Measurements from ENCODE around the gene AMPD3.

AMPD3 gene

GRCh38 chr11:10481560-10482349 is 26.7 kb downstream of the AMPD3 start:
- in situ Hi-C loops (cut with HindIII; ENCODE audit: low pct_ligation_motif_present, low pct_unique_long_range_greater_than_20kb, low sequenced_read_pairs) = no loop called here
- no peak for DNase-seq

GRCh38 chr11:10483174-10483573 is 28.1 kb downstream of the AMPD3 start:
- DNase-seq = no peak
- in situ Hi-C loops (cut with HindIII; ENCODE audit: low pct_ligation_motif_present, low pct_unique_long_range_greater_than_20kb, low sequenced_read_pairs) = no loop called here

- in situ Hi-C loops (cut with HindIII; ENCODE audit: low pct_ligation_motif_present, low pct_unique_long_range_greater_than_20kb, low sequenced_read_pairs) = no loop called here
- DNase-seq = no peak
Observed at GRCh38 chr11:10483584-10483983, 28.5 kb downstream of the AMPD3 start.

- in situ Hi-C loops (cut with HindIII; ENCODE audit: low pct_ligation_motif_present, low pct_unique_long_range_greater_than_20kb, low sequenced_read_pairs) = no loop called here
- DNase-seq = no peak
Observed at GRCh38 chr11:10484461-10485180, 29.6 kb downstream of the AMPD3 start.

GRCh38 chr11:10485646-10486045 is 30.6 kb downstream of the AMPD3 start:
- in situ Hi-C loops (cut with HindIII; ENCODE audit: low pct_ligation_motif_present, low pct_unique_long_range_greater_than_20kb, low sequenced_read_pairs) = no loop called here
- DNase-seq = no peak

- no peak for DNase-seq
- in situ Hi-C loops (cut with HindIII; ENCODE audit: low pct_ligation_motif_present, low pct_unique_long_range_greater_than_20kb, low sequenced_read_pairs) = no loop called here
Observed at GRCh38 chr11:10486161-10486840, 31.2 kb downstream of the AMPD3 start.

GRCh38 chr11:10487002-10487647 is 32.1 kb downstream of the AMPD3 start:
- in situ Hi-C loops (cut with HindIII; ENCODE audit: low pct_ligation_motif_present, low pct_unique_long_range_greater_than_20kb, low sequenced_read_pairs) = no loop called here
- no peak for DNase-seq

GRCh38 chr11:10488121-10488933 is 33.3 kb downstream of the AMPD3 start:
- DNase-seq = no peak
- in situ Hi-C loops (cut with HindIII; ENCODE audit: low pct_ligation_motif_present, low pct_unique_long_range_greater_than_20kb, low sequenced_read_pairs) = no loop called here

GRCh38 chr11:10488934-10489691 is 34.0 kb downstream of the AMPD3 start:
- in situ Hi-C loops (cut with HindIII; ENCODE audit: low pct_ligation_motif_present, low pct_unique_long_range_greater_than_20kb, low sequenced_read_pairs) = no loop called here
- DNase-seq = no peak

- no peak for DNase-seq
- in situ Hi-C loops (cut with HindIII; ENCODE audit: low pct_ligation_motif_present, low pct_unique_long_range_greater_than_20kb, low sequenced_read_pairs) = no loop called here
Observed at GRCh38 chr11:10490032-10490397, 35.0 kb downstream of the AMPD3 start.

GRCh38 chr11:10490398-10491241 is 35.6 kb downstream of the AMPD3 start:
- peak; percentile 96 for DNase-seq
- in situ Hi-C loops (cut with HindIII; ENCODE audit: low pct_ligation_motif_present, low pct_unique_long_range_greater_than_20kb, low sequenced_read_pairs) = no loop called here

- in situ Hi-C loops (cut with HindIII; ENCODE audit: low pct_ligation_motif_present, low pct_unique_long_range_greater_than_20kb, low sequenced_read_pairs) = no loop called here
Observed at GRCh38 chr11:10492084-10492483, 37.0 kb downstream of the AMPD3 start.

GRCh38 chr11:10493041-10493663 is 38.1 kb downstream of the AMPD3 start:
- no peak for DNase-seq
- in situ Hi-C loops (cut with HindIII; ENCODE audit: low pct_ligation_motif_present, low pct_unique_long_range_greater_than_20kb, low sequenced_read_pairs) = no loop called here

More at GRCh38 chr11:10492084-10492483, 37.0 kb downstream of the AMPD3 start:
- no peak for DNase-seq

GRCh38 chr11:10494636-10495463 is 39.8 kb downstream of the AMPD3 start:
- in situ Hi-C loops (cut with HindIII; ENCODE audit: low pct_ligation_motif_present, low pct_unique_long_range_greater_than_20kb, low sequenced_read_pairs) = no loop called here
- no peak for DNase-seq

GRCh38 chr11:10495464-10495786 is 40.4 kb downstream of the AMPD3 start:
- in situ Hi-C loops (cut with HindIII; ENCODE audit: low pct_ligation_motif_present, low pct_unique_long_range_greater_than_20kb, low sequenced_read_pairs) = no loop called here
- no peak for DNase-seq
